ENCODE results near the gene CACNA1C.

- TF ChIP-seq CTCF (conservative IDR thresholded peaks at IDR 0.05; ENCODE audit: low read length): no peak
- TF ChIP-seq EZH2phosphoT487 (IDR thresholded peaks at IDR 0.05; ENCODE audit: borderline replicate concordance, low read depth, low read length): no peak
Measured at GRCh38 chr12:2243275-2243674, 190.5 kb downstream of the CACNA1C start.
